Gastrocnemius medialis (tissue), 4 donors: ENCODE data around the gene LMAN2.

Source experiments
- CTCF ChIP-seq, 5 experiments: fragments of 450-650 bp in 3 of 5; fragments of 200-600 bp in 2 of 5; sonication (generic) in 2 of 5; IDR thresholded peaks in 4 of 5; conservative IDR thresholded peaks in 1 of 5; 1 replicate in 4 of 5; 2 replicates in 1 of 5; pipeline ENCODE4 v1.5.1; 2016 to 2019; ENCODE audit warnings: antibody characterized with exemption in 5 of 5, mild to moderate bottlenecking in 3 of 5, moderate library complexity in 3 of 5
- POLR2A ChIP-seq, 2 donors: fragments of 450-650 bp; IDR thresholded peaks; one replicate each; pipeline ENCODE4 v1.6.1; 2017; ENCODE audit warnings: antibody characterized with exemption in 2 of 2, mild to moderate bottlenecking in 2 of 2, moderate library complexity in 2 of 2

GRCh38 chr5:177339107-177339638, 12.3 kb downstream of the LMAN2 start:
- no peak for TF ChIP-seq CTCF (IDR thresholded peaks at IDR 0.05 in 4 of 5, conservative IDR thresholded peaks at IDR 0.05 in 1 of 5)
- no peak for TF ChIP-seq POLR2A (IDR thresholded peaks at IDR 0.05)
